ENCODE data around the gene HEYL.

HEYL gene

GRCh38 chr1:39675220-39675619 lies 35.8 kb upstream of the HEYL start:
- Mint-ChIP-seq H3K4me3 (no peak overlapping the region), H3K27me3 (peaks cover 53% of the 10 kb centered on the region), H3K9me3 (no peaks in the 10 kb centered on the region), H3K4me1 (ENCODE audit: low read depth) (peaks cover 7% of the 10 kb centered on the region), H3K27ac (no peak overlapping the region), H3K36me3 (ENCODE audit: low read depth) (no peaks in the 10 kb centered on the region)
- intact Hi-C loops (cut with micrococcal nuclease): no loop called here

GRCh38 chr1:39673215-39673614 lies 33.8 kb upstream of the HEYL start:
- Mint-ChIP-seq H3K4me1 (ENCODE audit: low read depth) (peaks cover 7% of the 10 kb centered on the region), H3K9me3 (no peaks in the 10 kb centered on the region), H3K27me3 (peaks cover 59% of the 10 kb centered on the region), H3K36me3 (ENCODE audit: low read depth) (no peaks in the 10 kb centered on the region), H3K27ac (no peak overlapping the region), H3K4me3 (no peak overlapping the region)
- intact Hi-C loops (cut with micrococcal nuclease): no loop called here

- Mint-ChIP-seq H3K4me3 (peak overlapping the region; percentile 55), H3K27ac (no peak overlapping the region), H3K9me3 (no peaks in the 10 kb centered on the region), H3K36me3 (ENCODE audit: low read depth) (no peaks in the 10 kb centered on the region), H3K27me3 (peaks cover 60% of the 10 kb centered on the region), H3K4me1 (ENCODE audit: low read depth) (peaks cover 7% of the 10 kb centered on the region)
- intact Hi-C loops (cut with micrococcal nuclease): no loop called here
Measured at GRCh38 chr1:39672551-39672947, 33.1 kb upstream of the HEYL start.

- Mint-ChIP-seq H3K36me3 (ENCODE audit: low read depth) (no peaks in the 10 kb centered on the region), H3K4me1 (ENCODE audit: low read depth) (peaks cover 7% of the 10 kb centered on the region), H3K27ac (no peak within 1 kb of the TSS), H3K27me3 (peaks cover 65% of the 10 kb centered on the region), H3K4me3 (peak within 1 kb of the TSS; percentile 55), H3K9me3 (no peaks in the 10 kb centered on the region)
- intact Hi-C loops (cut with micrococcal nuclease): no loop called here
Measured at GRCh38 chr1:39671793-39672550, 32.5 kb upstream of the HEYL start, which contains the start of gene NT5C1A. Gene NT5C1A, minus strand, starts transcription at chr1:39672107. Its CDS starts 69 bp downstream, at chr1:39672038.

- Mint-ChIP-seq H3K4me3 (peak overlapping the region; percentile 55), H3K4me1 (ENCODE audit: low read depth) (peaks cover 7% of the 10 kb centered on the region), H3K27me3 (peaks cover 66% of the 10 kb centered on the region), H3K27ac (no peak overlapping the region), H3K36me3 (ENCODE audit: low read depth) (no peaks in the 10 kb centered on the region), H3K9me3 (no peaks in the 10 kb centered on the region)
- intact Hi-C loops (cut with micrococcal nuclease): no loop called here
Measured at GRCh38 chr1:39671433-39671792, 32.0 kb upstream of the HEYL start.

- no peak overlapping the region for H3K27ac Mint-ChIP-seq
- no peak overlapping the region for H3K4me3 Mint-ChIP-seq
- intact Hi-C loops (cut with micrococcal nuclease): no loop called here
- H3K27me3 Mint-ChIP-seq: peaks cover 70% of the 10 kb centered on the region
- peaks cover 7% of the 10 kb centered on the region for H3K4me1 Mint-ChIP-seq (ENCODE audit: low read depth)
- no peaks in the 10 kb centered on the region for H3K36me3 Mint-ChIP-seq (ENCODE audit: low read depth)
- H3K9me3 Mint-ChIP-seq: no peaks in the 10 kb centered on the region
Measured at GRCh38 chr1:39670689-39671088, 31.2 kb upstream of the HEYL start.

GRCh38 chr1:39668894-39669293 lies 29.5 kb upstream of the HEYL start:
- Mint-ChIP-seq H3K4me3 (no peak overlapping the region), H3K27me3 (peaks cover 62% of the 10 kb centered on the region), H3K9me3 (no peaks in the 10 kb centered on the region), H3K4me1 (ENCODE audit: low read depth) (peaks cover 7% of the 10 kb centered on the region), H3K27ac (no peak overlapping the region), H3K36me3 (ENCODE audit: low read depth) (no peaks in the 10 kb centered on the region)
- intact Hi-C loops (cut with micrococcal nuclease): no loop called here

- no peak overlapping the region for H3K4me3 Mint-ChIP-seq
- H3K9me3 Mint-ChIP-seq: no peaks in the 10 kb centered on the region
- intact Hi-C loops (cut with micrococcal nuclease): no loop called here
- H3K36me3 Mint-ChIP-seq (ENCODE audit: low read depth): no peaks in the 10 kb centered on the region
- peaks cover 7% of the 10 kb centered on the region for H3K4me1 Mint-ChIP-seq (ENCODE audit: low read depth)
- H3K27ac Mint-ChIP-seq: no peak overlapping the region
- H3K27me3 Mint-ChIP-seq: peaks cover 57% of the 10 kb centered on the region
Measured at GRCh38 chr1:39668111-39668510, 28.7 kb upstream of the HEYL start.

GRCh38 chr1:39666772-39667171 lies 27.3 kb upstream of the HEYL start:
- intact Hi-C loops (cut with micrococcal nuclease): no loop called here
- Mint-ChIP-seq H3K4me1 (ENCODE audit: low read depth) (no peaks in the 10 kb centered on the region), H3K9me3 (no peaks in the 10 kb centered on the region), H3K36me3 (ENCODE audit: low read depth) (no peaks in the 10 kb centered on the region), H3K27me3 (peaks cover 45% of the 10 kb centered on the region), H3K4me3 (no peak overlapping the region), H3K27ac (no peak overlapping the region)

- H3K4me3 Mint-ChIP-seq: no peak overlapping the region
- H3K9me3 Mint-ChIP-seq: no peaks in the 10 kb centered on the region
- H3K4me1 Mint-ChIP-seq (ENCODE audit: low read depth): no peaks in the 10 kb centered on the region
- no peaks in the 10 kb centered on the region for H3K36me3 Mint-ChIP-seq (ENCODE audit: low read depth)
- no peak overlapping the region for H3K27ac Mint-ChIP-seq
- intact Hi-C loops (cut with micrococcal nuclease): no loop called here
- H3K27me3 Mint-ChIP-seq: peaks cover 17% of the 10 kb centered on the region
Measured at GRCh38 chr1:39663559-39663958, 24.1 kb upstream of the HEYL start.

GRCh38 chr1:39662861-39663260 lies 23.4 kb upstream of the HEYL start:
- H3K27ac Mint-ChIP-seq: no peak overlapping the region

GRCh38 chr1:39659538-39659937 lies 20.1 kb upstream of the HEYL start:
- Mint-ChIP-seq H3K27ac (no peak overlapping the region), H3K36me3 (ENCODE audit: low read depth) (no peaks in the 10 kb centered on the region), H3K4me1 (ENCODE audit: low read depth) (peaks cover 7% of the 10 kb centered on the region), H3K4me3 (no peak overlapping the region), H3K27me3 (peaks cover 1% of the 10 kb centered on the region), H3K9me3 (no peaks in the 10 kb centered on the region)
- intact Hi-C loops (cut with micrococcal nuclease): no loop called here

More at GRCh38 chr1:39662861-39663260, 23.4 kb upstream of the HEYL start:
- intact Hi-C loops (cut with micrococcal nuclease): no loop called here
- Mint-ChIP-seq H3K4me3 (no peak overlapping the region), H3K4me1 (ENCODE audit: low read depth) (peaks cover 5% of the 10 kb centered on the region), H3K27me3 (peaks cover 13% of the 10 kb centered on the region), H3K36me3 (ENCODE audit: low read depth) (no peaks in the 10 kb centered on the region), H3K9me3 (no peaks in the 10 kb centered on the region)

- Mint-ChIP-seq H3K4me3 (no peak overlapping the region), H3K4me1 (ENCODE audit: low read depth) (peaks cover 7% of the 10 kb centered on the region), H3K36me3 (ENCODE audit: low read depth) (no peaks in the 10 kb centered on the region), H3K9me3 (no peaks in the 10 kb centered on the region), H3K27ac (no peak overlapping the region), H3K27me3 (peaks cover 5% of the 10 kb centered on the region)
- intact Hi-C loops (cut with micrococcal nuclease): no loop called here
Measured at GRCh38 chr1:39659110-39659509, 19.7 kb upstream of the HEYL start.

- Mint-ChIP-seq H3K4me3 (no peak overlapping the region), H3K27ac (no peak overlapping the region), H3K9me3 (no peaks in the 10 kb centered on the region), H3K27me3 (peaks cover 12% of the 10 kb centered on the region), H3K4me1 (ENCODE audit: low read depth) (peaks cover 7% of the 10 kb centered on the region), H3K36me3 (ENCODE audit: low read depth) (no peaks in the 10 kb centered on the region)
- intact Hi-C loops (cut with micrococcal nuclease): loop anchor here (1.0 kb wide), 1 partner anchor 52 kb away; no protein-coding TSS in a partner anchor
Measured at GRCh38 chr1:39657923-39658485, 18.6 kb upstream of the HEYL start.

GRCh38 chr1:39657402-39657801 lies 18.0 kb upstream of the HEYL start:
- Mint-ChIP-seq H3K27me3 (peaks cover 12% of the 10 kb centered on the region), H3K4me3 (no peak overlapping the region), H3K36me3 (ENCODE audit: low read depth) (no peaks in the 10 kb centered on the region), H3K4me1 (ENCODE audit: low read depth) (peaks cover 7% of the 10 kb centered on the region), H3K9me3 (no peaks in the 10 kb centered on the region), H3K27ac (no peak overlapping the region)
- intact Hi-C loops (cut with micrococcal nuclease): no loop called here
